Kidney (tissue), 14 donors: ENCODE measurements around the gene ZNF668. TPM values are rescaled to one million over a fixed set of nuclear protein-coding genes. Genes with fewer than 3 reads are reported as not detected.

Experiments used
- DNase-seq, 5 donors: peaks; one replicate each; pipeline ENCODE4 v3.0.0-alpha.2; 2013 to 2020
- FAIRE-seq: peaks from 2 replicates; lab custom pipeline; 2012; peaks lifted over from hg19 to GRCh38; lab: Jason Lieb, UNC
- H3K27ac ChIP-seq, 2 donors: one replicate each; pipeline ENCODE4 v1.7.0; 2013; ENCODE audit warnings: low read depth in 2 of 2, low read length in 2 of 2, inconsistent platforms in 1 of 2
- H3K27me3 ChIP-seq: one replicate; pipeline ENCODE4 v1.7.1; 2013; ENCODE audit warnings: low read length, inconsistent platforms; ENCODE audit not compliant: control insufficient read depth, insufficient read depth
- H3K36me3 ChIP-seq, 3 donors: one replicate each; pipeline versions ENCODE4 v1.7.0 to v1.7.1; 2013; ENCODE audit warnings: low read length in 3 of 3, control low read depth in 1 of 3, inconsistent platforms in 1 of 3; ENCODE audit not compliant: insufficient read depth in 3 of 3, control insufficient read depth in 2 of 3
- H3K4me1 ChIP-seq, 3 donors: one replicate each; pipeline versions ENCODE4 v1.7.0 to v1.7.1; 2013; ENCODE audit warnings: low read length in 3 of 3, inconsistent platforms in 1 of 3, low read depth in 1 of 3; ENCODE audit not compliant: control insufficient read depth in 2 of 3, insufficient read depth in 2 of 3
- H3K4me3 ChIP-seq, 3 donors: one replicate each; pipeline versions ENCODE4 v1.7.0 to v1.8.1; 2013; ENCODE audit warnings: low read length in 3 of 3, control low read depth in 1 of 3, inconsistent platforms in 1 of 3
- H3K9ac ChIP-seq, 3 donors: one replicate each; pipeline versions ENCODE4 v1.7.0 to v1.7.1; 2013; ENCODE audit warnings: low read length in 3 of 3, control low read depth in 1 of 3, inconsistent platforms in 1 of 3
- H3K9me3 ChIP-seq, 3 donors: one replicate each; pipeline versions ENCODE4 v1.7.0 to v1.7.1; 2013; ENCODE audit warnings: low read length in 3 of 3, control low read depth in 1 of 3, inconsistent platforms in 1 of 3; ENCODE audit not compliant: control insufficient read depth in 2 of 3, insufficient read depth in 1 of 3
- CTCF ChIP-seq: IDR thresholded peaks from 3 replicates; pipeline ENCODE4 v1.5.1; 2012; ENCODE audit warnings: mild to moderate bottlenecking, moderate library complexity, borderline replicate concordance; ENCODE audit not compliant: insufficient read depth; ENCODE audit errors: extremely low read depth
- intact Hi-C: fragments of 100-400 bp; cut with DNase I; formaldehyde crosslinking; loops from one replicate; pipeline ENCODE4 v1.11.1; 2022
- polyA plus RNA-seq: library from polyadenylated mRNA; stranded (reverse); fragments of 350-450 nt; fragmentation: Illumina TruSeq; extraction: RNeasy Lipid Tissue Mini Kit (QIAGEN cat#74804); gene quantifications from one replicate; pipeline ENCODE4 v1.2.3, GENCODE V29; 2014; ENCODE audit warnings: low read depth, low replicate concordance; ENCODE audit not compliant: insufficient read depth
- total RNA-seq: library from RNA; stranded (reverse); fragmentation: NEBNext Ultra II Directional; extraction: Animal tissue kit (Norgen Biotek cat#: 25700); gene quantifications from one replicate; pipeline ENCODE4 v1.2.1, GENCODE V29; 2021
- donor health status: control.
- donor health status: control.
- donor health status: control.
- donor health status: control.
- donor health status: control.
- donor health status: DM: yes; HTN: yes; CAD: no.
- donor health status: Normal renal cell carcinoma (clear cell type).

ZNF668 gene
- total and polyA plus RNA-seq, 2 donors from 2014 or later = 5.4 to 6.4 TPM

GRCh38 chr16:31108035-31108793 lies 34.2 kb upstream of the ZNF668 start, which contains the start of gene BCKDK:
Gene BCKDK, plus strand, starts transcription at chr16:31108386. Its CDS starts 838 bp downstream, at chr16:31109224.
- H3K9ac ChIP-seq = peak within 1 kb of the TSS in 2 of 3 donors; percentile 86 to 87
- peak within 1 kb of the TSS; percentile 58 to 68 (median 59) for H3K4me3 ChIP-seq
- peaks cover 0 to 19% (median 8%) of the 10 kb centered on the region in 3 donors for H3K36me3 ChIP-seq
- intact Hi-C loops = no loop called here
- no peaks in the 10 kb centered on the region for H3K27me3 ChIP-seq
- DNase-seq = peak; percentile 70 to 91 (median 81)
- no peaks in the 10 kb centered on the region for H3K9me3 ChIP-seq
- peak within 1 kb of the TSS; percentile 73 to 78 for H3K27ac ChIP-seq
- H3K4me1 ChIP-seq = peaks cover 0 to 19% (median 5%) of the 10 kb centered on the region in 3 donors
- no peak for FAIRE-seq
- TF ChIP-seq CTCF = no peak

- no peak for TF ChIP-seq CTCF
- Histone ChIP-seq H3K9ac (no peak overlapping the region), H3K4me3 (no peak overlapping the region), H3K27ac (no peak overlapping the region), H3K4me1 (peaks cover 0 to 15% (median 0%) of the 10 kb centered on the region in 3 donors), H3K27me3 (no peaks in the 10 kb centered on the region), H3K36me3 (peaks cover 0 to 16% (median 8%) of the 10 kb centered on the region in 3 donors), H3K9me3 (no peaks in the 10 kb centered on the region)
- FAIRE-seq = no peak
- intact Hi-C loops = no loop called here
- no peak for DNase-seq
These were observed 33.4 kb upstream of the ZNF668 start for GRCh38 chr16:31107465-31107867.

DNA sequence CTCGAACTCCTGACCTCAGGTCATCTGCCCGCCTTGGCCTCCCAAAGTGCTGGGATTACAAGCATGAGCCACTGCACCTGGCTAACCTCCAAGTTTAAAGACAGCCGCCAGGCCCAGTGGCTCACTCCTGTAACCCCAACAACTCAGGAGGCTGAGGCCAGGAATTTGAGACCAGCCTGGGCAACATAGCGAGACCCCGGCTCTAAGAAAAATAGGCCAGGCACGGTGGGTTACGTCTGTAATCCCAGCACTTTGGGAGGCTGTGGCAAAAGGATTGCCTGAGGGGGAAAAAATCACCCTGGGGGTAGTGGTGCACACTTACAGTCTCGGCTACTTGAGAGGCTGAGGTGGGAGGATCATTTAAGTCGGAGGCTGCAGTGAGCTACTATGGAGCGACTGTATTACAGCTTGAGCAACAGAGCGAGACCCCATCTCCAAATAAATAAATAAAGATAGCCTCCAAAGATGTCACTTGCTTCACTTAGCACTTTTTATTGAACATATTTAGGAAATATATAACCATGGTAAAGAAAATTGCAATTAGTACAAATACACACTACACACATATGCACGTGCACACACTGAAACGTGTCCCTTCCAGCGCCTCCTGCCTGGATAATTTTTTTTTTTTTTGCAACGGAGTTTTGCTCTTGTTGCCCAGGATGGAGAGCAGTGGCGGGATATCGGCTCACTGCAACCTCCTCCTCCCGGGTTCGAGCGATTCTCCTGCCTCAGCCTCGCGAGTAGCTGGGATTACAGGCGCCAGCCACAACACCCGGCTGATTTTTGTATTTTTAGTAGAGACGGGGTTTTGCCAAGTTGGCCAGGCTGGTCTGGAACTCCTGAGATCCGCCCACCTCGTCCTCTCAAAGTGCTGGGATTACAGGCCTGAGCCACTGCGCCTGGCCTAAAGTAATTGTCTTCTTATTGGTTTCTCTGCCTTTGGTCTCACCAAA lies 32.7 kb upstream of the ZNF668 start:
- H3K27ac ChIP-seq = no peak overlapping the region
- no peaks in the 10 kb centered on the region for H3K9me3 ChIP-seq
- FAIRE-seq = no peak
- no peak for TF ChIP-seq CTCF
- H3K9ac ChIP-seq = no peak overlapping the region
- H3K36me3 ChIP-seq = peaks cover 0 to 12% (median 8%) of the 10 kb centered on the region in 3 donors
- H3K4me3 ChIP-seq = no peak overlapping the region
- no peaks in the 10 kb centered on the region for H3K27me3 ChIP-seq
- intact Hi-C loops = no loop called here
- no peak for DNase-seq
- H3K4me1 ChIP-seq = peaks cover 0 to 15% (median 0%) of the 10 kb centered on the region in 3 donors
